HEK293T (cell line): Measurements from ENCODE around the gene PARVA.

Source experiments
- CTBP1 ChIP-seq: fragments of 450-650 bp; IDR thresholded peaks from 2 replicates; pipeline ENCODE4 v1.6.1; 2016; ENCODE audit warnings: borderline replicate concordance
- ELF4 ChIP-seq: fragments of 450-650 bp; IDR thresholded peaks from 2 replicates; pipeline ENCODE4 v1.6.1; 2017; ENCODE audit warnings: antibody characterized with exemption
- FOXA1 ChIP-seq: fragments of 450-650 bp; IDR thresholded peaks from 2 replicates; pipeline ENCODE4 v1.6.1; 2016; ENCODE audit warnings: mild to moderate bottlenecking
- FOXM1 ChIP-seq: fragments of 450-650 bp; IDR thresholded peaks from 2 replicates; pipeline ENCODE4 v1.6.1; 2017; ENCODE audit warnings: mild to moderate bottlenecking, borderline replicate concordance
- LEF1 ChIP-seq: fragments of 450-650 bp; IDR thresholded peaks from 2 replicates; pipeline ENCODE4 v1.6.1; 2017; ENCODE audit warnings: mild to moderate bottlenecking, borderline replicate concordance
- SUZ12 ChIP-seq: fragments of 450-650 bp; IDR thresholded peaks from 2 replicates; pipeline ENCODE4 v1.6.1; 2016; ENCODE audit warnings: mild to moderate bottlenecking
- ZNF384 ChIP-seq: fragments of 450-650 bp; IDR thresholded peaks from 2 replicates; pipeline ENCODE4 v1.6.1; 2016

DNA sequence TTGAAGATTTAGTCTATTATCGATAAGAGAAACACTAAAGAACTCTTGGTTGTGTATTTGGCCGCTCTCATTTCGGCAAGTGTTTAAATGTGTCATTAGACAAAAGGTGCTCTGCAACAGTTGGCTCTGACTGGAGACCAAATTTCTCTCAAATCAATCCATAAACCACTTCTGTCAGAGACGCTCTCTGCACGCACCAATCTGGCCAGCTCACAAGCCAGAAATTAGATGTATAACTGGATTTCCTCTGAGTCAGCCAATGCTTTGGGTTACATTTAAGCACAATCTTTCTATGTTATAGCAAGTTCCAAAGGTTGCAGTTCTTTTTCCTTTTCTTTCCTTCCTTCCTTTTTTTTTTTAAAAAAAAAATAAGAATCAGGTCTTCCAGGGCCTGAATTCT is 17.6 kb upstream of the PARVA start:
- TF ChIP-seq SUZ12 (no peak), ZNF384 (no peak), FOXA1 (no peak), ELF4 (no peak), CTBP1 (no peak), FOXM1 (no peak), LEF1 (no peak)
